ENCODE results near the gene PGM5.
"Not testable (repeated sequence)": the region's sequence is repeated elsewhere in the genome, so short reads cannot be mapped to it uniquely, and the experiment has no call there.

Gene PGM5

DNA sequence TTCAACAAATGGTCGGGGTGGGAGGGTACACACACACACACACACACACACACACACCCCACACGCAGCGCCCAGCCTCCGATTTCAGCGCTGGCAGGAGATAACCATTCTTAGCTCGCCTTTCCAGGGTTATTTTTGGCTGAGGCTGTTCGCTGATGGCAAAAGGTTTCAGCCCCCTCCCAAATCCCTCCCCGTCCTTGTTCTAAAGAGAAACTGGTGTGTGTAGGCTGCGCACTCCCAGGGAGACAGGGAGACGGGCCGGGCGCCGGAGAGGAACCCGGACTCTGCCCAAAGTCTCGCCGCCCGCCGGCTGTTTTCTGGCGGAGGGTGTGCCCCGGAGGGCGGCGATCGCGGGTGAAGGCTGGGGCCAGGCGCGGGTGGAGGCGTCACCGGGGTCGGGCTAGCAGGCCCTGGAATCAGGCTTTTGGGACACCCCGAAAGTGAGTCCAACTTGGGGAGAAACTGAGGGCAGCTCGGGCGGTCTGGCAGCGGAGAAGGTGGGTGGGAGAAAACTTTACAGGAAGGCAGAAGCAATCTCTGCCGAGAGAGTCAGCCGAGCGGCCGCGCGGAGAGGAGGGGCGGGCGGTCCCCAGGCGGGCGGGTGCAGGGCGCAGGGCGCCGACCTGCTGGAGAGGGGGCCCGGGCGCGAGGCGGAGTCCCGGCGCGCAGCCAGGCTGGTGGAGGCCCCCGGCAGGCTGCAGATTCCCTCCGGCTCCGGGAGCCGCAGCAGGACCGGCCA is at the start of gene PGM5:
PGM5 (plus strand) TSS at position 232 of the 739 bp plus-strand sequence. CDS start 517 bp downstream, outside the sequence.
- DNase-seq = not testable (repeated sequence)

DNA sequence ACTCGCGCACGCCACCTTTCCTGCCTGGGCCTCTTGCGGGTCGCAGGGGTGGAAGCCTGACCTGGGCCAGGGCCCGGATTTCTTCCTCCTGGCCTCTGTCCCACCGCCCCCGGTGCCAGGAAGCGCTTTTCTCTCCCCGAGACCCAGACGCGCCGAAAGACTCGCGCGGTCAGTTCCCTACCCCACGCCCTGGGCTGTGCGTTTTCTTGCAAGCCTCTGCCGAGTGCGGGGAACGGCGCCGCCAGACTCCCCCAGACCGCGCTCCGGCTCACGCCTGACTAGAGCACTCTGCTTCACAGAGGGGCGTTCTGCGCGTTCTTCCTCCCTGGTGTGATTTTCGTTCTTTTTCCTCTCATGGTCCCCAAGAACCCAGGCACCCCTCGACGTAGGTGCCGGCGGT is 49.3 kb upstream of the PGM5 start:
- DNase-seq = not testable (repeated sequence)

DNA sequence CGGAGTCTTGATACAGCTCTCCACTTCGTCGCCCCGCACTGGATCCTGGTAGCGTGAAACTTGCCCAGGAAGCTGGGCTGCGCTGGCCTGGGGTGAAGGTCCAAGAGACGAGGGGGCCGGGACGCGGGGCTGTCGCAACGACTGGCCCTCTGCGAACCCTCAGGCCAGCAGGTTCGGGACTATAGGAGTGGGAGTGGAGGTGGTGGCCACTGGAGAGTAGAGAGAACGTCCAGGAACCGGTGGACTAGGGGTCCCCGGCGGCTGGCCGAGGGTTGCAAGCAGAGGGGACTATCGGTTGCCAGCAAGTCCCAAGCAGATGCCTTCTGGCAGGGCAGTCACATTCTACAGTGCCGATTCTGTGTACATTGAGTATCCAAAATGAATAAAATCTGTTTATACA is 48.8 kb upstream of the PGM5 start:
- DNase-seq = not testable (repeated sequence)

DNA sequence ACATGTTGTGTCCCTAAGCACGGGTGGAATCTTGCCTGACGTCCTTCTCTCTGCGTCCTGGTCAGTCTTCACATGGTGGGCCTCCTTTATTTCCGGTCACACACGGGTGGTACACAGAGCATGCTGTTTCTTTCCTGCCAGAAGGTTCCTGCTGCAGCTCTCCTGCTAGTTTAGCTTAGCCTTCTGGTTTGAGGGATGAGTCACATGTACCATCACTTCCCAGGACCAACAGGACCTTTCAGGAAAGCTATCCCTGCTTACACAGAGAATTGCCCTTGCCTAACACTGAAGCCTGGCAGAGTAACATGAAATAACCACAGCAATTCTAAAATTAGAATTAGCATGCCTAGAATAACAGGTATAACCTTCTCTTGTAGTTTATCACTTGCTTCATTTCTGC is 45.2 kb upstream of the PGM5 start:
- not testable (repeated sequence) for DNase-seq

DNA sequence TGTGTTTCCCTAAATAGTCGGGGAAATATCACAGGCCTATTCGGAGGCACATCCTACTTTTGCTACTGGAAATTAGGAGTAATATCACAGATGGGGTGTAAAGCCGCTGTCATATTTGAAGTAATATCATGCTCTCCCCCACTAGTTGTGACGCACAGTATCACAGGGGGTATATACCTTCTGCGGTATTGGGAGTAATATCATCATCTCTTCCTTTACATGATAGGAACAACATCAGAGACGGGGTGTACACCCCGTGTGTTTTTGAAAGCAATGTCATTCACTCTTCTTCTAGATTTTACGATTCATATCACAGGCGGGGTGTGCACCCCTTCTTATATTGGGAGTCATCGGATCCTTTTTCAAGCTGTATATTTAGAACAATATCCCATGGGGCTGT is 38.2 kb upstream of the PGM5 start:
- DNase-seq = not testable (repeated sequence)

DNA sequence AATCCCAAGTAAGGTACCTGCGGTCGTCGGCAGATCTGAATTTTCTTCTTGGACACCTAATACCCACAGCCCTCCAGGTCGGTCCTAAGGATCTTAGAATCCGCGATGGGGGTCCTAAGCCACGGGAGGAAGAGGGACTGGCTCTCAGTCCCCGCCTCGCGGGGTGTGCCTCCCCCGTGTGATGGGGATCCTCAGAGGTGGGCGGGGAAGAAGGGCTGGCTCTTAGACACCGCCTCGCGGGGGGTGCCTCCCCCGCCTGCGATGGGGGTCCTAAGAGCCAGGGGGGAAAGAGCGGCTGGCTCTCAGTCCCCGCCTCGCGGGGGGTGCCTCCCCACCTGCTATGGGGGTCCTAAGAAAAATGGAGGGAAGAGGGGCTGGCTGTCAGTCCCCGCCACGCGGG is 32.7 kb upstream of the PGM5 start:
- DNase-seq = not testable (repeated sequence)

DNA sequence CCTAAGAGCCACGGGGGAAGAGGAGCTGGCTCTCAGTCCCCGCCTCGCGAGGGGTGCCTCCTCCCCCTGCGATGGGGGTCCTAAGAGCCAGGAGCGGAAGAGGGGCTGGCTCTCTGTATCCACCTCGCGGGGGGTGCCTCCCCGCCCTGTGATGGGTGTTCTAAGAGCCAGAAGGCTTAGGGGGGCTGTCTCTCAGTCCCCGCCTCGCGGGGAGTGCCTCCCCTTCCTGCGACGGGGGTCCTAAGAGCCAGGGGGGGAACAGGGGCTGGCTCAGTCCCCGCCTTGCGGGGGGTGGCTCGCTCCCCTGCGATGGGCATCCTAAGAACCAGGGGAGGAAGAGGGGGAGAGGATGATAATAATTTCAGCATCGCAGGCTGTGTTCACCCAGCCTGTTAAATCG is 31.9 kb upstream of the PGM5 start:
- not testable (repeated sequence) for DNase-seq

DNA sequence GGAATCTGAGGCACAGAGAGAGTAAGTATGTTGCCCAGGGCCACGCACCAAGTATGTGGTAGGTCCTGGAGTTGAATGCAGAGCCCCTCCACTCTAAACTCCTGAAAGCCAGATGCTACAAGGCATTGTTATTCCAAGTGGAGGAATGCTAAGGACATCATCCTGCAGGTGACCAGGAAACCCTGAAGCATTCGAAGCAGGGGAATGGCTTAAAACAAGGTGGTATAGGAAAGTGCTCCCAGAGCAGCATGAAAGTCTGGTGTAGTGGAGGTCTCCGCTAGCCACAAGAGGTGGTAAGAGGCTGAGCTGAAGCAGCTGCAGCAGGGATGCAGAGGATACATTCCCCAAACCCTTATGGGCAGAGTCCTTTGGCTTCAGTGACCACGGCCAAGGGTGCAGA is 27.3 kb upstream of the PGM5 start:
- DNase-seq = not testable (repeated sequence)

DNA sequence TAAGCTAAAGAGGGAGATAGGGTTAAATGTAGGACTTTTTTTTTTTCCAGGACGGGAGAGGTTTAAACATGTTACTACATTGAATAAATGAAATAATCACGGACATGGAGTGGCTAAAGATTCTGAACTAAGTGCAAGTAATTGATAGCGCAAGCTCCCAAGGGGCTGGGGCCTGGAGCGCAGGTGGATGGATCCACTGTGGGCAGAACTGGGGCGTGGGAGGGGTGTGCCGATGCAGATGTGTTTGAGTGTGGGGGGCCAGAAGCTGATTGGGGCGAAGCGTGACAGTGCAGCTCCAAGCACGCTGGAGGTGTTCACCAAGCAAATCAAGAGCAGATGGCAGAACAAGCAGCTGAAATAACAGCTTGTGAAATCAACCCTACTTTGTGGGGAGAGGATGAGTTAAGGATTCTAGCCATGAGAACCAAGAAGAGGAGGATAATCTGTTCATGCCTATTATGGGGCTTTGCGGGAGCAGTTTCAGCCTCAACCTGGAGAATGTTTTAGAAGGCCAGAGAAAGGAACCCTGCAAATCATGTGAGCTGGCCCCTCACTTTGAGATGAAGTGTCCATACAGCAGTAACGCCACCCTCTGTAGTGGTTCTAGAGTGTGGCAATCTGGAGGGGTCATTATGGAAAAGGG is 25.8 kb upstream of the PGM5 start:
- not testable (repeated sequence) for DNase-seq

DNA sequence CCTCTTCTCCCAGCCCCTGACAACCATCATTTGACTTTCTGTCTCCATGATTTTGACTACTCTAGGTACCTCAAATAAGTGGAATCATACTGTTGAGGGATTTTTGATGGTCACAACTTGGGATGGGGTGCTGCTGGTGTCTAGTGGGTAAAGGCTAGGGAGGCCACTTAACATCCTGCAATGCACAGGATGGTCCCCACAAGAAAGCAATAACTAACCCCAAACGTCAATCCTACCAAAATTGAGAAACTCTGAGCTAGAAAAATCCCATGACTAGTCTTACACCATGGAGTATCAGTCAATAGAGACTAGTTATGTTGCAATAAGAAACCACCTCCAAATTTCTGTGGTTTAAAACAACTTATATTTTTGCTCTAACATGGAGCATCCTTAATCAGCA is 24.3 kb upstream of the PGM5 start:
- not testable (repeated sequence) for DNase-seq

DNA sequence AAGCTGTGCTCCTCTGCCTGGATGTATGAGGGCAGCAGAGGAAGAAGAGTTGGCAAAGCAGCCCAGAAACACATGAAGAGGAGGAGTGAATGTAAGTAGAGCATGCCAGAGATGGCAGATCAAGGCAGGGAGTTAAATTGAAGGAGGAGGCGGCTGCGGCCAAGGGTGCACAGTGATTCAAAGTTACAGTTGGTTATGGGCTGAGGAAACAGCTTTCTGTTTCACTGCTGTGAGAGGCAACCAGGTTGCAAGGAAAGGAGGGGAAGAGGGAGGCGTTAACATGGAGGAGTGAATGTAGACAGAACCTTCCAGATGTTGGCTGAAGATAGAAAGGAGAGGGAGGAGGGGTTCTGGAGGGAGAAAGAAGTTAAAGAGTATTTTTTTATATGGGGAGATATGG is 20.5 kb upstream of the PGM5 start:
- DNase-seq = not testable (repeated sequence)

DNA sequence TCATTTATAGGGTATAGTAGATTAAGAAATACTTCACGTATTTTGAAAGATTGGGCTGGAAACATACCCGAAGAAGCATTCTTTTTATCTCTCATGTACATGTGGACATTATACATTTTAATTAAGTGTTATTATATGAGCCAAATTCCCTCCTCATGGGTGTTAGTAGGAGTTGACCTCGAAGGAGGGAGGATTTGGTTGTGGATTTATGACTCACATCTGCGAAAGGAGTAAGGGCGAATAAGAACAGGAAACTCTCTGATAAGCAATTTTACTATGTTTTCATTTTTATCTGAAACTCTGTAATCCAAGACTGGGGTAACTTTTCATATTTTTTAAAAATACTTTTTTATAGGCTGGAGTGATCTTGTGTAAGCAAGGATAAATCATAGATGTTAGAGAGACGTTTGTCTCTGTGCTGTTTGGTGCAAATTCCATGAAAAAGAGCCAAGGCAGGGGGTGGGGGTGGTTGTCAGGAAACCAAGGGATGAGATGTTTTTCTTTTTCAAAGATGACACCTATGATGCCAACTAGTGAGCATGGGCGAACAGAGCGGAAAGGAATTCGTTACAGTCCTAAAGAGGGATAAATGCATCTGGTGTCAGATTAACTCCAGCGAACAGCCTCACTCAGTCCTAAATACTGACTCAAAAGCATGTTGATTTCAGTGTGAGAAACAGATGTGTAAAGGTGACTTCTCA is 19.6 kb upstream of the PGM5 start:
- not testable (repeated sequence) for DNase-seq

DNA sequence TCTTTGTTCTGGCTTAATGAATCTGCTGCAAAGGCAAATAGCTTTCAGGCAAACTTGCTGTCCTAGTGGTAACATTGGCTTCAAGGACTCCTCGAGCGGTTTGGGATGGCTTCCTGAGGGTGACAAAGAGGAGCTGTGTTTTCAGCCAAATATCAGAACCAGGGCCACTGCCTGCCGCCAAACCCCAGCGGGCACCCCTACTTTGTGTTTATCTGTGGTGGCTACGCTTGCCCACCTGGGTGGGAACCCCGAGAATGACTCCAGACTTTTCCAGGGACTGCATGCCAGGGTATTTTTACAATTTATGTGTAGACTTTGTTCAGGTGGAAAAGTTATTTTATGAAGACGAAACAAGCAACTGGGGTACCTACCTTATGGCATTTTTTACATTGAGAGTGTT is 18.4 kb upstream of the PGM5 start:
- DNase-seq = not testable (repeated sequence)

DNA sequence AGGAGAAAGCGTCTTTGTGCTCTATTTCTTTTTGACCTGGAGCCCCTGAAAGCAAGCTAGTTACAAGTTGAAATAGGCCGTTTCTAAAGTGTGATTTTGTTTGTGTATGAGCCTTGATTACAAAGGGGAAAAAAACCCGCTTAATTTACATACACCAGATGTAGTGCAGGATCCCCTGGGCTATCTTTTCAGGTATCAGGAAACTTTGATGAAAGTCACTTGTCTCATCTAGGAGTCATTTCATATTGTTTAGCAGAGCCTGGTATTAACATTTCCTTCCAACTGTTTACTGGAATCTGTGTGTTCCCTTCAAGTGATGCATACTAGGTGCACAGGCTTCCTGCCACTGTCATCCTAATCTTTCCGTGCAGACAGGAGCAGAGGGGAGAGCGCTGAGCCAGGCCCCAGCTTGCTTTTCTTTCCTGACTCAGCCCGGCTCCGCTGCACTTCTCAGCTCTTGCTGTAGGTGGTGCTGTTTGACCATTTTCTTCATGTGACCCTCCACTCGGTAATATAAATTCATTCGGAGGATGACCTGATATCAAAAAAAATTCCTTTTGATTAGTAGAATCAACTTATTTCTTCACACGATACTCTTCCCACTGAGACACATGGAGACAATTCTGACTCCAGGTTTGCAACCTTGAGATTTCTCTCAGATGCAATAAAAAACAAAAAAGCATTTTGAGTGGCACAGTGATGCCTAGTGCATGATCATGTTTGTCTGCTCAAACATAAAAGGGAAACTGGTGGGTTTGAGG is 14.0 kb upstream of the PGM5 start:
- not testable (repeated sequence) for DNase-seq

DNA sequence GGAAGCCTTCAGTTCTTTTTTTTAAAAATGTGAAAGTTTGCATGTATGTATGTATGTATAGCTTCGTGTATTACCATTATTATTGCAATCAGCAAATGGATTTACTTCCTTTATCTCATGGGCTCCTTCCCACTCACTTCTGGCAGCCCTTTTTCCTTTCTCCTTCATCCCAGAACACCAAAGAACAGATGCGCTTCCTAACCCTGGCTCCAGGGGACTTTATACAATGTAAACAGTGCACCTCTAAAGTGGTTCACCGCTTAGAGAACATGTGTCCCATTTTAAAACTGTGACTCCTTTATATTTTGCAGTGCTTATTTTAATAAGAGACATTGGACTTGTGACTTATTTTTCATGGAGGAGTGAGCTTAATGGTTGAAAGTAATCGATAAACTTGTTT is 13.2 kb upstream of the PGM5 start:
- DNase-seq = not testable (repeated sequence)

DNA sequence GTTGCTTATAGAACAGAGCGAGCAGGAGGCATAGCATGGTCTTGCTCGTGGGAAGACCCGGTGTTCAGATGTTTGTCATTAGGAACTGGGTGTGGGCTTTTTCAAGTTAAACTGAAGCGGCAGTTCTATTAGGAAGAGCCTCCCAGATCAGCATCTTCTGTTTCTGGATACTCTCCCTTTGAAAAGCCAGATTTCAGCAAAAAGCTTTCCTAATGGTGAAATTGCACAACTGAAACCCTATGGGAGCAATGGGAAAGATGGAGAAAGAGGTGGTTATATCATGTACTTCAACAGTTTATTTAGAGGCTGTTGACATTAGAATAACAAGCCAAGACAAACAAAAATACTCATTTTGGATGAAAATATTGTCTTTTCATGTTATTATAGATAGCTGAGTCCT is 12.4 kb upstream of the PGM5 start:
- DNase-seq = not testable (repeated sequence)

DNA sequence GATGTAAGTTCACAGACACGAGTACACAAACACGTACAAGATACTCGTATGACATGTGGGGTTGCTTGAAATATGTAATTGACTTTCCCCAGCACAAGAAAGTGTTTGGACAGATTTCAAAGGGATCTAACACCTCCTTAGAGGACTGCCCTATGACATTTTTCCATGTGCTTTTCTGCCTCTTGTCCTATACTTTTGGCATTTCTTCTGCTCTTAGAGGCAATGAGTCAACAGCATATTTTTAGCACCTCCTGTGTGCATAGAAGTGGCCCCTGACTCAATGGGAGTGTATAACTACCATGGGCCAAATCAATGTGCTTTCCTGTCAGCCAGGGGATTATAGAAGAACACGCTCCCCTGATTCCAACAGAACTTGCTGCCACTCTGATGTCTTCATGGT is 4.7 kb upstream of the PGM5 start:
- not testable (repeated sequence) for DNase-seq

DNA sequence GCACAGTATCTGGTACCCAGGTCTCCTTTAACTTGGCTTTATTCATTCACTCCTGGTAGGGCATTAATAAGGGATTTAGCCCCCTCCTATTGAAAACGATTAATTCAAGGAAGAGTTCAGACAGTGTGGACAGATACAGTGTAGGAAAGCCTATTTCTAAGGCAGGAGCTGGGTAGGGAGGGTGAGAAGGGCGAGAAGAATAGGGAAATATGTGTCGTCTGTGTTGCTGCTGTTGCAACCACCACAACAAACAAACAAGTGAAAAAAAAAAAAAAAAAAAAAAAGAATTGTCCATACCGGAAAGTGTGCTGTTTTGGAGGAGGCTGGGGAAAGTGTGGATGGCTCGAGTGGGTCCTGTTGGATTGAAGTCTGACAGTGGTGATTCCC is 425 bp upstream of the PGM5 start:
- DNase-seq = not testable (repeated sequence)

DNA sequence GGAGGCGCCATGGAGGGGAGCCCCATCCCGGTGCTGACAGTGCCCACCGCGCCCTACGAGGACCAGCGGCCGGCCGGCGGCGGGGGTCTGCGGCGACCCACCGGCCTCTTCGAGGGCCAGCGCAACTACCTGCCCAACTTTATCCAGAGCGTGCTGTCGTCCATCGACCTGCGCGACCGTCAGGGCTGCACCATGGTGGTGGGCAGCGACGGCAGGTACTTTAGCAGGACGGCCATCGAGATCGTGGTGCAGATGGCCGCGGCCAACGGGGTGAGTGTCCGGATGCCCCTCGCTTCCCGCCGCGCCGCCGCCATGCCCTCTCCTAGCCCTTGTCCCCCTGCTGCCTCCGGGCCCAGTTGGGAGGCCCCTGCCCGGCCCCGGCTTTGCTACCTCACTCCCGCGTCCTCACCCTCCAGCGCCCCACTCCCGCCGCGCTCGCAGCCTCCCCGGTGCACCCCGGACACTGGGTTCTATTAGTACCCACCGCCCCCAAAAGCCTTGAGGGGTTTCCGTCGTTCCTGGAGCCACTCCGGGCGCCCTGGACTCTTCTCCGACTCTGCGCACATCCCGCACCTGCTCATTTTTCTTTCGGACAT is 806 bp downstream of the PGM5 start:
- DNase-seq = not testable (repeated sequence)

DNA sequence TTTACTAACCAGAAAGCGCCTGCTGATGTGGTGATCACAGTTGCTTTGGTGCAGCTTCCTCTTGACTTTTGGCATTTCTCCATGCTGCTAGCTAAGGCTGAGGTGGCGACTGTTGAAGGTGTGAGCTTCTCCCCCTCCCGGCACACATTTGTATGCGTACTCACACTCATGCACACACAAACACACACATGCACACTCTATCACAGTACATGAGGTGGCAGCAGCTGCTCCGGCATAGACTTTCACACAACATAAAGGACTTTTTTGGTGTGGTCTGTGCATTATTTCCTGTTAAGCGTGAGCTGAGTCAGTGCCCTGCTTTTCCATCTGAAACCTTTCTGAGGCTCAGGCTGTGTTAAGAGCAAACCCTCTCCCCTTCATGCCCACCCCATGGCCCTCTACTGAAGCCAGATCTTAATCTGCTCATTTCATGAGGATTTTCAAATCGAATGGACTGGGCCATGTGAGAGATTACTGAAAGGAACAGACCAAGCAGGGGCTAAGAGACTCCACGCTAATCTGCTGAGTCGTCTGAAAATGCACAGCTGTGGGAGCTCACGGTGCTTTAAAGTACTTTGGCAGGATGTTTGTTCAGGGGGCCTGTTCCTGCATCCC is 10.6 kb downstream of the PGM5 start:
- not testable (repeated sequence) for DNase-seq

DNA sequence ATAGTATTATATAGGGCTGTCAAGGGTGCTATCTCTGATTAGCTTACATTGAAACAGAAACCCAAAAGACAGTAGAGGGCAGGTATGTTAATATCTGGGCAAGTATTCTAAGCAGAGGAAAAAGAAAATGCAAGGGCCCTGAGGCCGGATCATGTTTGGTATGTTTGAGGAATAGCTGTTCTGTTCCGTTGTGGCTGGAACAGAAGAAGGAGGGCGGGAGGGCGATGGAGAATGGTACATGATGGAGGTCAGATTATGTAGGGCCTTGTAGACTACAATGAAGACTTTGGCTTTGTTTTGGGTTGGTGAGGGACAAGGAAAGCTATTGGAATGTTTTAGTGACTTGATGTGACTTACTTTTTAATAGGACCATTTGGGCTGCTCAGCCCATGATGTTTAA is 19.4 kb downstream of the PGM5 start:
- DNase-seq = not testable (repeated sequence)

DNA sequence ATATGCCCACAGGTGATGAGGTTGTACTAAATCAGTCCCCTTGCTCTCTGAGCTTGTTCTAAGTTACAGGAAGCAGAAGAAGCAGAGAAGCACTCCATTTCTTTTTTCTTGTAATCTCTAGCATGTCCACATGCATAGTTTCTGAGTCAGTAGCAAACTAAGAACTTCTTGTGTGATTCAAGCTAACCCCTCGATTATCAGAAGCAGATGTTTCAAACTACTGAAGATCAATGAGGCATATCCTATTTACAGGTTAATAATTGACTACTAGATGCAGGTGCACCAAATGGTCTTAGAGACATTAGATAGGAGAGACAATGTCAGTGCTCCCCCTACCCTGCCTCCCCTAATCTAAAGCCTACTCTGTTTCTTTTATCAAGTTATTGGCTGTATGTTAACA is 21.3 kb downstream of the PGM5 start:
- DNase-seq = not testable (repeated sequence)

All from amniotic stem cell (primary cell).